H9 (cell line): ENCODE data around the gene CREG2. TPM values are rescaled to one million over a fixed set of nuclear protein-coding genes. Genes with fewer than 3 reads are reported as not detected.

ENCODE experiments used
- DNase-seq: peaks from one replicate; pipeline ENCODE4 v3.0.0-alpha.2; 2017
- H2AFZ ChIP-seq: one replicate; pipeline ENCODE4 v1.6.1; 2013; ENCODE audit warnings: mild to moderate bottlenecking, low read length, control low read depth, moderate library complexity
- H2AK5ac ChIP-seq: 2 replicates; pipeline ENCODE4 v1.6.1; 2013; ENCODE audit warnings: low read length, control low read depth, mixed read lengths; ENCODE audit not compliant: insufficient read length
- H2BK120ac ChIP-seq: one replicate; pipeline ENCODE4 v1.6.1; 2013; ENCODE audit warnings: low read depth, mild to moderate bottlenecking, low read length, control low read depth, inconsistent platforms; ENCODE audit not compliant: poor library complexity, severe bottlenecking
- H2BK12ac ChIP-seq: 2 replicates; pipeline ENCODE4 v1.6.1; 2013; ENCODE audit warnings: low read length, control low read depth, mixed read lengths, low read depth; ENCODE audit not compliant: insufficient read length
- H2BK15ac ChIP-seq: 2 replicates; pipeline ENCODE4 v1.6.1; 2013; ENCODE audit warnings: low read depth, low read length, control low read depth
- H2BK20ac ChIP-seq: one replicate; pipeline ENCODE4 v1.6.1; 2013; ENCODE audit warnings: low read depth, mild to moderate bottlenecking, low read length, control low read depth, inconsistent platforms; ENCODE audit not compliant: poor library complexity, severe bottlenecking
- H2BK5ac ChIP-seq: 2 replicates; pipeline ENCODE4 v1.6.1; 2013; ENCODE audit warnings: low read length, control low read depth, mixed read lengths; ENCODE audit not compliant: insufficient read length
- H3K14ac ChIP-seq: 2 replicates; pipeline ENCODE4 v1.6.1; 2013; ENCODE audit warnings: low read length, control low read depth; ENCODE audit not compliant: insufficient read depth
- H3K18ac ChIP-seq: 2 replicates; pipeline ENCODE4 v1.6.1; 2013; ENCODE audit warnings: low read depth, mild to moderate bottlenecking, mixed read lengths, low read length, control low read depth; ENCODE audit not compliant: insufficient read length
- H3K23ac ChIP-seq: 2 replicates; pipeline ENCODE4 v1.6.1; 2013; ENCODE audit warnings: low read length, control low read depth, mixed read lengths, low read depth; ENCODE audit not compliant: insufficient read length
- H3K23me2 ChIP-seq: 2 replicates; pipeline ENCODE4 v1.6.1; 2013; ENCODE audit warnings: low read depth, mild to moderate bottlenecking, mixed read lengths, low read length, control low read depth; ENCODE audit not compliant: insufficient read length, poor library complexity, severe bottlenecking
- H3K27ac ChIP-seq: 2 replicates; pipeline ENCODE4 v1.5.1; 2013; ENCODE audit warnings: low read length, control low read depth, mixed read lengths, low read depth; ENCODE audit not compliant: insufficient read length
- H3K27me3 ChIP-seq: 2 replicates; pipeline ENCODE4 v1.6.1; 2013; ENCODE audit warnings: low read length, control low read depth, inconsistent platforms; ENCODE audit not compliant: insufficient read depth
- H3K4ac ChIP-seq: 2 replicates; pipeline ENCODE4 v1.6.1; 2013; ENCODE audit warnings: low read depth, mild to moderate bottlenecking, control low read depth, inconsistent platforms, low read length, moderate library complexity
- H3K4me1 ChIP-seq: 2 replicates; pipeline ENCODE4 v1.6.1; 2013; ENCODE audit warnings: low read length, control low read depth, inconsistent platforms; ENCODE audit not compliant: insufficient read depth
- H3K4me2 ChIP-seq: 2 replicates; pipeline ENCODE4 v1.6.1; 2013; ENCODE audit warnings: low read length, control low read depth, mixed read lengths; ENCODE audit not compliant: insufficient read length, insufficient read depth
- H3K56ac ChIP-seq: 2 replicates; pipeline ENCODE4 v1.6.1; 2013; ENCODE audit warnings: low read depth, mild to moderate bottlenecking, mixed read lengths, low read length, control low read depth; ENCODE audit not compliant: insufficient read length
- H3K79me1 ChIP-seq: 2 replicates; pipeline ENCODE4 v1.6.1; 2013; ENCODE audit warnings: low read depth, mild to moderate bottlenecking, moderate library complexity, low read length, control low read depth, inconsistent platforms; ENCODE audit not compliant: insufficient read depth, poor library complexity, severe bottlenecking
- H3K79me2 ChIP-seq: 2 replicates; pipeline ENCODE4 v1.6.1; 2013; ENCODE audit warnings: low read length, control low read depth, inconsistent platforms; ENCODE audit not compliant: insufficient read depth
- H3K9ac ChIP-seq: 2 replicates; pipeline ENCODE4 v1.6.1; 2013; ENCODE audit warnings: low read length, control low read depth, mixed read lengths; ENCODE audit not compliant: insufficient read length; ENCODE audit errors: extremely low read depth
- H3K9me3 ChIP-seq: one replicate; pipeline ENCODE4 v1.6.1; 2013; ENCODE audit warnings: low read depth, low read length, inconsistent platforms; ENCODE audit not compliant: control insufficient read depth
- H3T11ph ChIP-seq: one replicate; pipeline ENCODE4 v1.6.1; 2013; ENCODE audit warnings: mild to moderate bottlenecking, low read length, control low read depth, inconsistent platforms
- H4K20me1 ChIP-seq: one replicate; pipeline ENCODE4 v1.6.1; 2013; ENCODE audit not compliant: control insufficient read depth, insufficient read length, insufficient read depth
- H4K5ac ChIP-seq: 2 replicates; pipeline ENCODE4 v1.6.1; 2013; ENCODE audit warnings: low read depth, mild to moderate bottlenecking, mixed read lengths, low read length, control low read depth; ENCODE audit not compliant: insufficient read length
- H4K8ac ChIP-seq: replicated peaks from 2 replicates; pipeline ENCODE4 v1.6.1; 2013; ENCODE audit warnings: low read length, control low read depth, mixed read lengths, low read depth; ENCODE audit not compliant: insufficient read length
- H4K91ac ChIP-seq: 2 replicates; pipeline ENCODE4 v1.6.1; 2013; ENCODE audit warnings: low read depth, mild to moderate bottlenecking, moderate library complexity, mixed read lengths, low read length, control low read depth; ENCODE audit not compliant: insufficient read length
- H3K27ac Mint-ChIP-seq, 3 experiments: 2 replicates in 2 of 3; 3 replicates in 1 of 3; pipeline ENCODE4 v1.8.0; 2020 to 2021; ENCODE audit warnings: mixed read lengths in 3 of 3, mild to moderate bottlenecking in 1 of 3, moderate library complexity in 1 of 3
- H3K27me3 Mint-ChIP-seq: 2 replicates; pipeline ENCODE4 v1.8.0; 2021; ENCODE audit warnings: low read depth, mild to moderate bottlenecking, moderate library complexity, mixed read lengths
- H3K36me3 Mint-ChIP-seq, 3 experiments: 2 replicates in 2 of 3; 3 replicates in 1 of 3; pipeline ENCODE4 v1.8.0; 2020 to 2021; ENCODE audit warnings: low read depth in 3 of 3, mixed read lengths in 3 of 3; ENCODE audit not compliant: insufficient read depth in 1 of 3
- H3K4me1 Mint-ChIP-seq, 2 experiments: 2 replicates each; pipeline ENCODE4 v1.8.0; 2020; ENCODE audit warnings: mixed read lengths in 2 of 2
- H3K4me3 Mint-ChIP-seq, 2 experiments: 2 replicates in 1 of 2; 3 replicates in 1 of 2; pipeline ENCODE4 v1.8.0; 2020 to 2021; ENCODE audit warnings: mild to moderate bottlenecking in 2 of 2, mixed read lengths in 2 of 2, moderate library complexity in 1 of 2
- H3K9me3 Mint-ChIP-seq, 2 experiments: 2 replicates in 1 of 2; 3 replicates in 1 of 2; pipeline ENCODE4 v1.8.0; 2020; ENCODE audit warnings: mild to moderate bottlenecking in 2 of 2, mixed read lengths in 2 of 2, moderate library complexity in 1 of 2
- CTCF ChIP-seq: fragments of 200-600 bp; sonication (generic); conservative IDR thresholded peaks from 3 replicates; pipeline ENCODE4 v1.8.0; 2021; ENCODE audit warnings: antibody characterized with exemption, mild to moderate bottlenecking
- WGBS: extraction: QIAGEN DNeasy Blood & Tissue Kit; methylation state at CpG from one replicate; pipeline ENCODE4 v1.1.7; 2013; ENCODE audit warnings: missing lambda C conversion rate, low lambda C conversion rate, mixed read lengths; ENCODE audit not compliant: insufficient read length; ENCODE audit errors: extremely low coverage; 5-methylcytosine and 5-hydroxymethylcytosine counted together
- total RNA-seq: library from RNA; stranded (reverse); gene quantifications from 2 replicates; pipeline ENCODE4 v1.2.1, GENCODE V29; 2021

Gene CREG2
- total RNA-seq, 1 experiment from 2014 or later = 0.77 TPM

GRCh38 chr2:101412092-101412694 is 24.9 kb upstream of the CREG2 start:
- no peak overlapping the region for H2BK5ac ChIP-seq
- no peaks in the 10 kb centered on the region for H3K27me3 ChIP-seq
- H3K4me1 ChIP-seq = no peaks in the 10 kb centered on the region

More at GRCh38 chr2:101412092-101412694, 24.9 kb upstream of the CREG2 start:
- H3K14ac ChIP-seq = no peak overlapping the region
- H3K23ac ChIP-seq = no peak overlapping the region
- no peaks in the 10 kb centered on the region for H3K79me2 ChIP-seq
- no peak overlapping the region for H3T11ph ChIP-seq
- H4K20me1 ChIP-seq = no peaks in the 10 kb centered on the region
- DNase-seq = no peak
- Mint-ChIP-seq H3K4me1 (peaks cover 11 to 13% of the 10 kb centered on the region in 2 experiments), H3K36me3 (peaks cover 0 to 9% (median 0%) of the 10 kb centered on the region in 3 experiments; a peak in 1 of 7 replicates), H3K27me3 (no peaks in the 10 kb centered on the region; the same call in 1 of the 2 replicates), H3K9me3 (peaks cover 8 to 10% of the 10 kb centered on the region in 2 experiments), H3K4me3 (no peak overlapping the region), H3K27ac (no peak overlapping the region)
- H2BK12ac ChIP-seq = no peak overlapping the region
- H4K91ac ChIP-seq = no peak overlapping the region
- H3K27ac ChIP-seq = no peak overlapping the region
- H4K5ac ChIP-seq = no peak overlapping the region
- H2BK20ac ChIP-seq = no peak overlapping the region
- no peaks in the 10 kb centered on the region for H3K79me1 ChIP-seq
- no peak overlapping the region for H2AFZ ChIP-seq
- H3K9me3 ChIP-seq = no peaks in the 10 kb centered on the region
- no peak overlapping the region for H3K4ac ChIP-seq
- no CpG with 5 or more reads among the region's 9 CpGs for WGBS
- no peak overlapping the region for H3K56ac ChIP-seq
- no peak for TF ChIP-seq CTCF
- H2BK120ac ChIP-seq = no peak overlapping the region
- H3K4me2 ChIP-seq = no peak overlapping the region
- no peak overlapping the region for H2BK15ac ChIP-seq
- no peak overlapping the region for H2AK5ac ChIP-seq
- no peak overlapping the region for H4K8ac ChIP-seq
- no peak overlapping the region for H3K9ac ChIP-seq
- no peak overlapping the region for H3K18ac ChIP-seq
- no peaks in the 10 kb centered on the region for H3K23me2 ChIP-seq
